Coronary artery (tissue), 2 donors: Measurements from ENCODE around the gene PRSS8.

Source experiments
- DNase-seq: peaks from one replicate; pipeline ENCODE4 v3.0.0-alpha.2; 2017; ENCODE audit warnings: low spot score
- H3K27ac ChIP-seq, 2 donors: fragments of 200-600 bp; sonication (generic); one replicate each; pipeline ENCODE4 v1.5.1; 2016 to 2019
- H3K4me3 ChIP-seq: fragments of 200-600 bp; sonication (generic); 2 replicates; pipeline ENCODE4 v1.5.1; 2016; ENCODE audit warnings: mild to moderate bottlenecking, moderate library complexity
- TF ChIP-seq, protein P1 (sequence below): fragments of 200-600 bp; sonication (generic); IDR thresholded peaks from one replicate; pipeline ENCODE4 v1.5.1; 2019; ENCODE audit warnings: antibody characterized with exemption

The PRSS8 gene

DNA sequence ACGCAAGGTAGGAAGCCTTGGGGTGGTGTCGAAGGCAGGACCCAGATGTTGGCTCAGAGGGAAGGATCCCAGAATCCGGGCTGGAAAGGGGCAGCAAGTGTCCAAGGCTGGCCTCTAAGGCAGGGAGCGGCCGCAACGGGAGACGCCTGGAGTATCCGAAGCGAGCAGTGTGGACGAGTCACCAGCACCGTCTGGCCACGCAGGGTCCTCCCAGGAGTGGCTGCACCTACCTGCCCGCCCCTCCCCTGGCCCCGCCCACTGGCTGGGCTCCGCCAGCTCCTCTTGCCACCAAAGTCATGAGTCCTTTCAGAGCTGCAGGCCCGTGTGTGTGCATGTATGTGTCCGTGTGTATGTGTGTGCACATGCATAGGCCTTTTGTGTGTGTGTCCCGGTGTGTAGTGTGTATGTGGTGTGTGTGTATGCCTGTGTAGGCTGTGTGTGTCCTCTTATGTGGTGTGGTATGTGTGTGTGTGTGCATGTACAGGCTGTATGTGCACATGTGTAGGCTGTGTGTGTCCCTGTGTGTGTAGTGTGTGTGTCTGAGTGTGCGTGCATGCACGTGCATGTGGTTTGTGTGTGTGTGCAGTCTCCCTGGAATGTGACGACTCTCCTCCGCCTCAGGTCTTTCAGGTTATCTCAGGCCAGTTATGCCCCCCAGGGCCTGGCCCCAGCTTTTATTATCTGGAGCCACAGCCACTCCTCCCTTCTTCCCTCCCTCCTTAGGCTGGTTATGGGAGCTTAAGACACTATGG lies at the start of gene PRSS8:
PRSS8 (minus strand) TSS at position 193 of the 752 bp plus-strand sequence. CDS start 229 bp downstream, outside the sequence.
- DNase-seq, result peak; percentile 68
- Histone ChIP-seq H3K27ac (no peak within 1 kb of the TSS), H3K4me3 (no peak within 1 kb of the TSS)
- TF ChIP-seq, protein P1, sequence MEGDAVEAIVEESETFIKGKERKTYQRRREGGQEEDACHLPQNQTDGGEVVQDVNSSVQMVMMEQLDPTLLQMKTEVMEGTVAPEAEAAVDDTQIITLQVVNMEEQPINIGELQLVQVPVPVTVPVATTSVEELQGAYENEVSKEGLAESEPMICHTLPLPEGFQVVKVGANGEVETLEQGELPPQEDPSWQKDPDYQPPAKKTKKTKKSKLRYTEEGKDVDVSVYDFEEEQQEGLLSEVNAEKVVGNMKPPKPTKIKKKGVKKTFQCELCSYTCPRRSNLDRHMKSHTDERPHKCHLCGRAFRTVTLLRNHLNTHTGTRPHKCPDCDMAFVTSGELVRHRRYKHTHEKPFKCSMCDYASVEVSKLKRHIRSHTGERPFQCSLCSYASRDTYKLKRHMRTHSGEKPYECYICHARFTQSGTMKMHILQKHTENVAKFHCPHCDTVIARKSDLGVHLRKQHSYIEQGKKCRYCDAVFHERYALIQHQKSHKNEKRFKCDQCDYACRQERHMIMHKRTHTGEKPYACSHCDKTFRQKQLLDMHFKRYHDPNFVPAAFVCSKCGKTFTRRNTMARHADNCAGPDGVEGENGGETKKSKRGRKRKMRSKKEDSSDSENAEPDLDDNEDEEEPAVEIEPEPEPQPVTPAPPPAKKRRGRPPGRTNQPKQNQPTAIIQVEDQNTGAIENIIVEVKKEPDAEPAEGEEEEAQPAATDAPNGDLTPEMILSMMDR, result no peak

DNA sequence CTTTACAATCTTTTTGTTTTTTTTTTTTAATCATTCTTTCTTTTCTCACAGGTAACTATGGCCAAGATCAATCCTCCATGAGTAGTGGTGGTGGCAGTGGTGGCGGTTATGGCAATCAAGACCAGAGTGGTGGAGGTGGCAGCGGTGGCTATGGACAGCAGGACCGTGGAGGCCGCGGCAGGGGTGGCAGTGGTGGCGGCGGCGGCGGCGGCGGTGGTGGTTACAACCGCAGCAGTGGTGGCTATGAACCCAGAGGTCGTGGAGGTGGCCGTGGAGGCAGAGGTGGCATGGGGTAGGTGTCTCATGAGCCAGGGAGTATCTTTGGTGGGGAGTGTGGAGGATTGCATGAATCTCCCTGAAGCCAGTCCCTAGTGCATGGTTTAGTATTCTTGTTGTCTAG lies 49.4 kb upstream of the PRSS8 start:
- TF ChIP-seq, protein P1, result no peak
- no peak overlapping the region for H3K27ac ChIP-seq
- H3K4me3 ChIP-seq, result no peak overlapping the region
- DNase-seq, result no peak

DNA sequence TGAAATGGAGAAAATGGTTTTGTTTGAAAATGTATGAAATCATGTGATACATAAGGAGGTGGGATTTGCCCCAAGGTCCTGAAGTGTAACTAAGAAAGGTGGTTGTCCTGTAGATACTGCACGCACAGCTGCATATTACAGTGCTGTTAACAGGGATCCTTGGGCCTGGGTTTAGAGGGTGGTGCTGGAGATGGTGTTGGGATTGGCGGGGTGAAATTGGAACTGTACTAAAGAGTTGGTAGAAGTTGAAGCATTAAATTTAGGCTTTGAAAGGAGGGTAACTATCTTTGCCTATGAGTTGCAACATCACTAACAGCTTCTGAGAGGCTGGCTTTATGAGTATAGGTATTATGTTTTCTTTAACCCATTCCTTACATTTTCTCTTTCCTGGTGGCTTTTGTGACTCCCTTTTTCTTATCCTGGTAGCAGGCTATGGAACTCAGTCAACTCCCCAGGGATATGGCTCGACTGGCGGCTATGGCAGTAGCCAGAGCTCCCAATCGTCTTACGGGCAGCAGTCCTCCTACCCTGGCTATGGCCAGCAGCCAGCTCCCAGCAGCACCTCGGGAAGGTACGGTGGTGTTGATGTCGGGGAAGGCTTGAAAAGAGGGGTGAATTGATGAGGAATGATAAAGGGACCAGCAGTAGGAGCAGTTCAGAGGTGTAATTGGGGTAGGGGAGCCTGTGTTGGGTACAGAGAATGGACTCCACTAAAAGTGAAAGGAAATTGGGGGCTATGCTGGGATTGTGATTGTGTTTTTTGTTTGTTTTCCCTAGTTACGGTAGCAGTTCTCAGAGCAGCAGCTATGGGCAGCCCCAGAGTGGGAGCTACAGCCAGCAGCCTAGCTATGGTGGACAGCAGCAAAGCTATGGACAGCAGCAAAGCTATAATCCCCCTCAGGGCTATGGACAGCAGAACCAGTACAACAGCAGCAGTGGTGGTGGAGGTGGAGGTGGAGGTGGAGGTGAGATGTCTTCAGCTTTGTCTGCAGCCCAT lies 48.2 kb upstream of the PRSS8 start:
- Histone ChIP-seq H3K4me3 (peak overlapping the region; percentile 3), H3K27ac (no peak overlapping the region)
- TF ChIP-seq, protein P1, result no peak
- no peak for DNase-seq

- no peak for DNase-seq
- H3K4me3 ChIP-seq, result peak overlapping the region; percentile 78
- TF ChIP-seq, protein P1, result no peak
- no peak overlapping the region for H3K27ac ChIP-seq
Measured at GRCh38 chr16:31182391-31182790, 46.9 kb upstream of the PRSS8 start.

GRCh38 chr16:31181102-31181830 lies 45.7 kb upstream of the PRSS8 start:
- H3K4me3 ChIP-seq, result peak overlapping the region; percentile 78
- H3K27ac ChIP-seq, result peak overlapping the region; percentile 94 to 95
- TF ChIP-seq, protein P1, result no peak
- DNase-seq, result no peak

GRCh38 chr16:31179747-31180459 lies 44.4 kb upstream of the PRSS8 start, which contains the start of gene FUS:
Gene FUS, plus strand, starts transcription at chr16:31180139. Its CDS starts 76 bp downstream, at chr16:31180215.
- TF ChIP-seq, protein P1, result no peak
- H3K27ac ChIP-seq, result peak within 1 kb of the TSS; percentile 94 to 95
- peak; percentile 94 for DNase-seq
- H3K4me3 ChIP-seq, result peak within 1 kb of the TSS; percentile 78
